NCI-H82 (cell line): ENCODE data around the gene ABCB9.

Experiments
- DNase-seq: peaks from one replicate; lab custom pipeline; 2025; lab: John Stamatoyannopoulos, UW

Gene ABCB9

GRCh38 chr12:122981587-122982476 lies 15.6 kb upstream of the ABCB9 start:
- DNase-seq, result no peak

- no peak for DNase-seq
These were observed 14.8 kb upstream of the ABCB9 start for GRCh38 chr12:122981036-122981471.

DNA sequence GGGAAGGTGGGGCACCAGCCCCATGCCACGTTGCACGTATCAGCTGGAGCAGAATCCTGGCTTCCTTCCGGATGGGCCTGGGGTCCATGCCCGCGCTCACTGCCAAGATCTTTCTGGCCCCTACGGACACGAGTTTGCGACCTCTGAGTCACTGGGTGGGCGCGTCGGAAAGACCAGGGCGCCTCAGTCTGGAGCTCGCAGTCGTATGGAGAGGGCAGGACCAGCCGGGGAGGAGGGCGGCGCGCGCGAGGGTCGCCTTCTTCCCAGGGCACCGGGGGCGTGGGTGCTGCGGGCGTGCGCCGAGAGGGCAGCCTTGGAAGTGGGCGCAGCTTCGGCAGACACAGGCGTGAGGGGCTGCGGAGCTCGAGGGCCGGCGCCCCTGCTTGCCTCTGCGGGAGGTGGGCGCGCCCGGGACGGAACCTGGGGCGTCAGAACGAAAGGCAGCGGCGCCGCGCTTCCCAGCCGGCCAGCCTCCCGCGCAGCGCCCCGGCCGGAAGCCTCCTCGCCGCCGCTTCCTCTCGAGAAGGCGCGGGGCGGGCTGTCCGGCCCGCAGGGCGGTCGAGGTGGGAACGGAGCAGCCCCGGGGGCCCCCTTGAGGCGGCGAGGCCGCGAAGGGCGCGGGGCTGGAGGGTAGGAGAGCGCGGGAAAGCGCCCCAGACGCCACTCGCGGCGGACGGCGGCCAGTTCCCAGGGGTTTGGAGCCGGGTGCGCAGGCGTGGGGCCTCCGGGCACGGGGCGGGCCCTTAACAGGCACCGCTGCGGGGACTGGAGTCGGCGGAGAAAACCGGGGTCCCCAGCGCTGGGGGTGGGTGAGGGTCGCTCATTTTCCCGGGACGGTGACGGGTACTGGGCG lies 14.1 kb upstream of the ABCB9 start, which contains the start of gene ARL6IP4:
ARL6IP4 (plus strand) TSS at position 499 of the 853 bp plus-strand sequence. CDS start 459 bp downstream, outside the sequence.
- DNase-seq, result peak; percentile 73

GRCh38 chr12:122979908-122980182 lies 13.6 kb upstream of the ABCB9 start:
- no peak for DNase-seq

DNA sequence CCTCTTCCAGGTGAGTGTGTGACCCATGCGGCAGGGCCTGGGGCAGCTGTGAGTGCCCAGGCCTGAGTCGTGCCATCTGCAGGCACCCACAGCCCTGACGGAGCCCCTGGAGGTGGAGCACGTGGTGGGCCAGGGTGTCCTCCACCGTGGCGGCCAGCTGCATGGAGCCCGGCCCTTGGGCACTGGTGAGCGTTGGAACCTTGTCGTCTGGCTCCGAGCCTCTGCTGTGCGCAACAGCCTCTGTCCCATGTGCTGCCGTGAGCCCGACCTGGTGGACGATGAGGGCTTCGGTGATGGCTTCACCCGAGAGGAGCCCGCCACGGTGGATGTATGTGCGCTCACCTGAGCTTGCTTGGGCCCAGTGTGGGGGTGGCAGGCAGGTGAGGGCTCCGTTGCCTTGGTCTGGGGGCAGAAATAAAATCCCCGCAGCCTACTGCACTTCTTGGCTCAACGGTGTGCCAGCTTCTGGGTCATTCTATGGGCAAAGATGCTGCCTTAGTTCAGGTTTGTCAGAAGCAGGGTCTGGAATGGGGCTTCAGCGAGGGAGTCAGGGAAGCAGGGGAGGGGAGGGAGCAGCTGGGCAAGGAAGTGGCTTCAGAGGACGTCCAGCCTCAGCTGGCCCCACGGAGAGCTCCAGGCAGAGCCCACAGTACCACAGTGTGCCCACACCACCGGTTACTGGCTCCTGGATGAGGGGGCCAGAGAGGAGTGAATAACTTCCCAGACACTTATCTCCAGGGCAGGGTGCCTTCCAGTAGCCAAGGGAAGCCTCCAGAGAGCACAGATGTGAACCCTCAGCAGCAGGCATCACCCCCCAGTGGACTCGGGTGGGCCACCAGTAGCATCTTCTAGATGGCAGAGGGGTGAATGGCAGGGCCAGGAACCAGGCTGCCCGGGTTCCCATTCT lies 13.0 kb upstream of the ABCB9 start:
- no peak for DNase-seq

- no peak for DNase-seq
These were observed 12.3 kb upstream of the ABCB9 start for GRCh38 chr12:122978507-122978955.

DNA sequence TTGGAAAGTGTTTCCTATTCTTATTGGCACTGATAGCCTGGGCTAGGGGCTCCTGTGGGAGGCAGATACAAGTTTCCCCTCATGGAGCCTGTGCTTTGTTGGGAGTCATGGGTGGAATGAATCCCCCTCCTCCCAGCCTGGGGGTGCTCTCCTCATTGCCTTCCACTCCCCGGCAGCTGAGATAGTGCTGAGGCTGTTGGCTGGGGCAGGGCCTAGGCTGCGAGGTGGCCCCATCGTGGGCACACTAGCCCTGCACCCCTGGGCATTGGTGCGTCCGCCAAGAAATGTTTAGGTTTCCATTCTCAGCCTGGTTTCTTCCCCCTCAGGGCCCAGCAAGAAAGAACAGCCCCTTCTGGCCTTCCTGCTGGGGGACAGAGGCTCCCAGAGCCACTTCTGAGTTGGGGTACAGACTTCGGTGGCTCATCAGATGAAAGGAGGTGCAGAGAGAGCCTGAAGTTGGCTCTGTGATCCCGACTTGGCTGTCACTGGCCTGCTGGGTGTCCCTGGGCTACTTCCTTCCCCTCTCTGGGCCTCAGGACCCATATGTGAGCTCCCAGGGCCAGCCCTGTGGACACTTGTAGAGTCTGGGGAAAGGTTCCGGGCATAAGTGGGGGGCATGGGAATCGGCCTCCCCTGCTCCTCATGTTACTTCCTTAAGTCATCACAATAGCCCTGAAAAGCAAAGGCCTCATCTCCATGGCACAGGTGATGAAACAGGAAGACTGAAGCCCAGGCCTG lies 11.6 kb upstream of the ABCB9 start:
- DNase-seq, result no peak

GRCh38 chr12:122977153-122977552 lies 10.9 kb upstream of the ABCB9 start:
- no peak for DNase-seq

DNA sequence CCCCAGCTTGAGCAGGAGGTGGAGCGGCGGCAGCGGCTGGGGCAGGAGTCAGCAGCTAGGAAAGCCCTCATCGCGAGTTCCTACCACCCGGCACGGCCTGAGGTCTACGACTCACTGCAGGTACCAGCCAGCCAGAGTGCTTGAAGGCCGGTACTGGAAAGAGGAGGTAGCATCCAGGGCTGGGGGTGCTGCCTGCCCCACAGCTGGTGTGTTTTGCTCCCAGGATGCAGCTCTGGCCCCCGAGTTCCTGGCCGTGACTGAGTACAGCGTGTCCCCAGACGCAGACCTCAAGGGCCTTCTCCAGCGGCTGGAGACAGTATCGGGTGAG lies 10.3 kb upstream of the ABCB9 start:
- no peak for DNase-seq

GRCh38 chr12:122975790-122976647 lies 9.8 kb upstream of the ABCB9 start:
- DNase-seq, result peak; percentile 38

DNA sequence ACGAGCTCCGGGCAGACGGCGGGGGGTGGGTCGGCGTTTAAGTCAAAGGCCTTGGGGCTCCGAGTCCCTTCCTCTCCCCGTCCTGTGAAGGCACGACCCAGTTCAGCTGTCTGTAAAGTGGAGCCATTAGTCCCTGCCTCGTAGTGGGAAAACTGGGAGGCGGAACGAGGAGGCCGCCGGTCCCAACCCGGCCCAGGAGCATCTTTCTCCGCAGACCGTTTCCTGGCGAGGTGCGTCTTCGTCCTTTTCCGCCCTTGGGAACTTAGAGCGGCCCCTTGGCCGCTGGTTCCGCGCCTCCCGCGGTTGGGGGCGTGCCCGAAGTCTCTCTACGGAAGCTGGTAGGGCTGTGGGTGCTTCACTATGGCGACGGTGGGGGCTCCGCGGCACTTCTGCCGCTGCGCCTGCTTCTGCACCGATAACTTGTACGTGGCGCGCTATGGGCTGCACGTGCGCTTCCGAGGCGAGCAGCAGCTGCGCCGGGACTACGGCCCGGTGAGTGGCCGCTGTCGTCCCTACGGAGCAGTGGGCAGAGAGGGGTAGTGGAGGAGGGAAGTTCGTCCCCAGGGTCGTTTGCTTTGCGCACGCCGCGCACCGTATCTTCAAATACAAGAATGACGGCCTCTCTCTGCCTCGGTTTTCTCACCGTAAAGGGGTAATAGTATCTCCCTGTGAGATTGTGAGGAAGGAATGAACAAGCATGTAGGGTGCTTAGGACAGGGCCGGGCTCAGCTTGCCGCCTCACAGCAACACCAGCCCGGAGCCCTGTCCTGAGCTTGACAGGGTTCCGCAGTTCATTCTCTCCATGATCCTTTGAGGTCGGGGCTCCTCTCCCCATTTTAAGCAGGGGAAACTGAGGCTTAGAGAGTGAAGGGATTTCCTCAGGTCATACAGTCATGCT lies 8.9 kb upstream of the ABCB9 start, which contains the start of gene OGFOD2:
OGFOD2 (plus strand) TSS at position 353 of the 898 bp plus-strand sequence; CDS start at position 361, 8 bp downstream.
- DNase-seq, result peak; percentile 97

DNA sequence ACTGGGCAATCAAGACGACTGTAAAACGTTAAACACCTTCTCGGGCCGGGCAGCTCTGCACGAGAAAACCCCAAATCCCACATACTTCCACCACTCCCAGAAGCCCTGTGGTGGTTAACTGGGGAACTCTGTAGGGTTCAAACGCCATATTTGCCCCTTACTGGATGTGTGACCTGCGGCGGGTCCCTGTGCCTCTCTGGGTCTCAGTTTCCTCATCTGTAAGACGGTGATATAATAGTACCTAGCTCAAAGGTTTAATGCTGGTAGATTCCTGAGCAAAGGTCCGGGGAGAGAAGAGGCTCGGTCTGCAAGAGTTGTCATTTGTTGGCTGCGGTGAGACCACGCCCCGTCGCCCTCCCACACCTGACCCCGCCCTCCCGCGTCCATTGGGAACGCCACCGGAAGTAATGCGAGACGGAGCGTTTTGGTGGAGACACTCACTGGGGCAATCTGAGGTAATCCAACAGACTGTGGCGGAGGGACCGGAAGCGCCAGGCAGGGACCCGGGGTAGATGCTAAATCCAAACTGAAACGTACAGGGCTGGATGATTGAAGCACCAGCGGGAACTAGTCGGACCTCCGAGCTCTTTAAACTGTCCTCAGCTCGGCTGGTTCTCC lies 8.1 kb upstream of the ABCB9 start:
- DNase-seq, result peak; percentile 99

- no peak for DNase-seq
These were observed 3.4 kb upstream of the ABCB9 start for GRCh38 chr12:122969676-122970075.

DNA sequence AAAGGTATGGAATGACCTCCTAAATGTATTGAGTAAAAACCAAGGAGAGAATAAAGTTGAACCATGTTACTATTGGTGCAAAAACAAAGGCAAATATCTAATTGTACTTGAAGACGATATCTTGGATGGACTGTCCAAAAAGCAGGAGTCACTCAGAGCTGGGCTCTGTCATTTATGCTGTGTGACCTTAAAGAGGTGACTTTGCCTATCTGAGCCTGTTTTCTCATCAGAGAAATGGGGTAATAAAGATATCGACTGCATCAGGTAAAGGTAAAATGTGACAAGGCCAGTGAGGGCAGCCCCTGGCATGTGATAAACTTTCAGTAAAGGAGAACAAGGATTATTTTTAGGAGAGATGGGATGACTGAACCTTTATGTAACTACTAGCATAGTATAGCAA lies 1.8 kb upstream of the ABCB9 start:
- no peak for DNase-seq

DNA sequence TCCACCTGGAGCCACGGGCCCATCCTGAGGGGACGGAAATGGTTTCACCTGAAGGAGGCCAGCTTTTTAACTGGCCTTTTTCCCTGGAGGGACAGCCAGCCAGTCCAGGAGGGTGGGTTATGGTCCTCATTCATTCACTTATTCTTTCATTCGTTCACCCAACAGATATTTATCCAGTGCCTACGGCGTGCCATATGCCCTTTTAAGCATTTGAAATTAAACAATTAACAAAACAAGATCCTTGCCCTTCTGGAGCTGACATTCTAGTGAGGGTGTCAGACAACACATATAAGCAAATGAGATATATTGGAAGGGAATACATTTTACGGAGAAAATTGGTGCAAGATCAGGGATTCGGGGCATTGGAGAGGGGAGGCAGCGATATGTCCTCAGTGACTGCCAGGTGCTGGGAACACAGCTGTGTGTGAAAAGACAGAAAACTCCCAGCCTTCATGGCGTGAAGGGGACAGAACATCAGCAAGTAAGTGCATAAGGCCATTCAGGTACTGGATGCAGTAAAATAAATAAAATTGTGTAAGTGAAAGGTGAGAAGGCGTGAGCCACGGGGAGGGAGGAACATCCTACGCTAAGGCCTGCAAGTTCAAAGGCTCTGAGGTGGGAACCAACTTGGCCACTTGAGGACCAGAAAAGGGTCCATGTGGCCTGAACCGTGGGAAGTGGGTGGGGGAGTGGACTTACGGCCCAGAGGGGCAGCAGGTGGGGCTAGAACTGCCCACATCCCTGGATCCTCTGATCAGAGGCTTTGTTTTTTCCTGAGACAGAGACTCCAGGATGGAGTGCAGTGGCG lies 684 bp upstream of the ABCB9 start:
- DNase-seq, result no peak

DNA sequence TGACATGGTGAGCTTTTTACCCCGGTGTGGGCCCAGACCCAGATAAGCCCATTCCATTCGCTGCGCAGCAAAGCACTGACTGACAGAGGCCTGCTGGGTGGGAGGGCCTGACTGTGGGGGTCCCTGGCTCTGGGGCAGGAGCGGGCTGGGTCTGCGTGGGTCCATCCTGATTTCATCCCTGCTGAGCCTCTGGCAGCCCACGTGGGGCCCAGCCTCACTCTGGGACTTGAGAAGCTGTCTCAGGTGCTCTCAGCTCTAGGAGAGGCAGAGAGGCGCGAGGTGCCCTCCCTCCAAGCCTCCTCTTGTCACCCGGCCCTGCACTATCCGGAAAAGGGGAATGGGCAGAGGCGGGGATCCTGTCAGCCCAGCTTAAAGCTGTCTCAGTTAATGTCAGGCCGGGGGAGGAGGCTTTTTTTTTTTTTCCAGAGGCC lies 927 bp downstream of the ABCB9 start:
- DNase-seq, result peak; percentile 57

- DNase-seq, result no peak
These were observed 1.6 kb downstream of the ABCB9 start for GRCh38 chr12:122964439-122965257.
